DND-41 (cell line): Measurements from ENCODE around the gene JSRP1.

Experiments
- ATAC-seq: fragments of 200-7000 bp; cut with Tn5 transposase; 3 replicates; pipeline ENCODE4 v1.9.1; 2021; ENCODE audit warnings: low read depth; ENCODE audit not compliant: insufficient read depth
- DNase-seq: peaks from one replicate; pipeline ENCODE4 v3.0.0-alpha.2; 2020
- H2AFZ ChIP-seq: 2 replicates; pipeline ENCODE4 v1.6.0; 2012; ENCODE audit warnings: low read depth, low read length
- H3K27ac ChIP-seq: 2 replicates; pipeline ENCODE4 v1.5.1; 2012; ENCODE audit warnings: low read length, inconsistent platforms
- H3K27me3 ChIP-seq: fragments of 200-600 bp; sonication (generic); 2 replicates; pipeline ENCODE4 v1.6.0; 2012; ENCODE audit warnings: low read length, mild to moderate bottlenecking, inconsistent platforms; ENCODE audit not compliant: insufficient read depth, poor library complexity
- H3K36me3 ChIP-seq: 2 replicates; pipeline ENCODE4 v1.5.1; 2012; ENCODE audit warnings: low read length, inconsistent platforms; ENCODE audit not compliant: insufficient read depth
- H3K4me1 ChIP-seq: 2 replicates; pipeline ENCODE4 v1.5.1; 2012; ENCODE audit warnings: mild to moderate bottlenecking, low read length; ENCODE audit not compliant: insufficient read depth
- H3K4me2 ChIP-seq: 2 replicates; pipeline ENCODE4 v1.6.0; 2012; ENCODE audit warnings: mild to moderate bottlenecking, moderate library complexity, low read length, inconsistent platforms; ENCODE audit not compliant: insufficient read depth
- H3K4me3 ChIP-seq, 2 experiments: fragments of 200-600 bp in 1 of 2; shearing (Covaris generic) in 1 of 2; 2 replicates each; pipeline ENCODE4 v1.5.1; 2012 to 2016; ENCODE audit warnings: inconsistent platforms in 2 of 2, low read length in 2 of 2, mild to moderate bottlenecking in 2 of 2, low read depth in 1 of 2, moderate library complexity in 1 of 2
- H3K79me2 ChIP-seq: 2 replicates; pipeline ENCODE4 v1.6.0; 2012; ENCODE audit warnings: low read length, inconsistent platforms; ENCODE audit not compliant: insufficient read depth
- H3K9ac ChIP-seq: 2 replicates; pipeline ENCODE4 v1.6.0; 2012; ENCODE audit warnings: low read depth, mild to moderate bottlenecking, inconsistent platforms, low read length, moderate library complexity
- H3K9me3 ChIP-seq: 2 replicates; pipeline ENCODE4 v1.5.1; 2012; ENCODE audit warnings: low read length, moderate library complexity, mild to moderate bottlenecking, inconsistent platforms; ENCODE audit not compliant: insufficient read depth, severe bottlenecking
- H4K20me1 ChIP-seq: 2 replicates; pipeline ENCODE4 v1.6.0; 2012; ENCODE audit warnings: low read length; ENCODE audit not compliant: insufficient read depth
- EZH2 ChIP-seq: IDR thresholded peaks from 3 replicates; pipeline ENCODE4 v1.6.1; 2012; ENCODE audit warnings: borderline replicate concordance, low read depth, mild to moderate bottlenecking, moderate library complexity, low read length, inconsistent platforms; ENCODE audit not compliant: severe bottlenecking
- TF ChIP-seq, protein P1 (sequence below): IDR thresholded peaks from 2 replicates; pipeline ENCODE4 v1.5.1; 2012; ENCODE audit warnings: borderline replicate concordance, low read length, moderate library complexity, mild to moderate bottlenecking; ENCODE audit not compliant: poor library complexity, severe bottlenecking; ENCODE audit errors: extremely low read depth

Gene JSRP1

DNA sequence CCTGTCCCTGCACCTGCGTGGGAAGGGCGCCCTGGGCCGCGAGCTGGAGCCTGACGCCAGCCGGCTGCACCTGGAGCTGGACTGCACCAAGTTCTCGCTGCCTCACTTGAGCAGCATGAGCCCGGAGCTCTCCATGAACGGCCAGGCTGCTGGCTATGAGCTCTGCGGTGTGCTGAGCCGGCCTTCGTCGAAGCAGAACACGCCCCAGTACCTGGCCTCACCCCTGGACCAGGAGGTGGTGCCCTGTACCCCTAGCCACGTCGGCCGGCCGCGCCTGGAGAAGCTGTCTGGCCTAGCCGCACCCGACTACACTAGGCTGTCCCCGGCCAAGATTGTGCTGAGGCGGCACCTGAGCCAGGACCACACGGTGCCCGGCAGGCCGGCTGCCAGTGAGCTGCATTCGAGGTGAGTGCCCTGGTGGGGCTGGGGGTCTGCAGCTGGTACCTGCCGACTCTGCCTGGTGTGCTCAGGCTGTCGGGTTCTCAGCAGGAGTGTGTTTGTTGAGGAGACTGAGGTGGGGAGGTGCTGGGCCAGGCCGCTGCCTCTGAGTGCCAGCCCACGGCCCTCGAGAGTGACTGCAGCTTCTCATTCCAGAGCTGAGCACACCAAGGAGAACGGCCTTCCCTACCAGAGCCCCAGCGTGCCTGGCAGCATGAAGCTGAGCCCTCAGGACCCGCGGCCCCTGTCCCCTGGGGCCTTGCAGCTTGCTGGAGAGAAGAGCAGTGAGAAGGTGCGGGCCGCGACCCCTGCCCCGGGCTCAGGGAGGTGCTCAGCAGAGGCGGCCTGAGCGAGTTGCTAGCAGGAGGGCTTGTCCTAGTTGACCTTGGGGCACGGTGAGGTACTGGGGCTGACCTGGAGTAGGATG is 39.6 kb downstream of the JSRP1 start:
- no peaks in the 10 kb centered on the region for H3K9me3 ChIP-seq
- H3K27me3 ChIP-seq: no peaks in the 10 kb centered on the region
- peaks cover 96% of the 10 kb centered on the region for H3K36me3 ChIP-seq
- ATAC-seq (no peak; the same call in 2 of the 3 replicates), DNase-seq (no peak)
- no peak overlapping the region for H3K9ac ChIP-seq
- no peak overlapping the region for H3K27ac ChIP-seq
- no peak overlapping the region for H3K4me2 ChIP-seq
- H3K79me2 ChIP-seq: peaks cover 8% of the 10 kb centered on the region; the same call in 1 of the 2 replicates
- H3K4me1 ChIP-seq: no peaks in the 10 kb centered on the region
- no peak overlapping the region for H3K4me3 ChIP-seq
- peaks cover 41% of the 10 kb centered on the region for H4K20me1 ChIP-seq
- no peak overlapping the region for H2AFZ ChIP-seq
- TF ChIP-seq EZH2: no peak
- TF ChIP-seq, protein P1, sequence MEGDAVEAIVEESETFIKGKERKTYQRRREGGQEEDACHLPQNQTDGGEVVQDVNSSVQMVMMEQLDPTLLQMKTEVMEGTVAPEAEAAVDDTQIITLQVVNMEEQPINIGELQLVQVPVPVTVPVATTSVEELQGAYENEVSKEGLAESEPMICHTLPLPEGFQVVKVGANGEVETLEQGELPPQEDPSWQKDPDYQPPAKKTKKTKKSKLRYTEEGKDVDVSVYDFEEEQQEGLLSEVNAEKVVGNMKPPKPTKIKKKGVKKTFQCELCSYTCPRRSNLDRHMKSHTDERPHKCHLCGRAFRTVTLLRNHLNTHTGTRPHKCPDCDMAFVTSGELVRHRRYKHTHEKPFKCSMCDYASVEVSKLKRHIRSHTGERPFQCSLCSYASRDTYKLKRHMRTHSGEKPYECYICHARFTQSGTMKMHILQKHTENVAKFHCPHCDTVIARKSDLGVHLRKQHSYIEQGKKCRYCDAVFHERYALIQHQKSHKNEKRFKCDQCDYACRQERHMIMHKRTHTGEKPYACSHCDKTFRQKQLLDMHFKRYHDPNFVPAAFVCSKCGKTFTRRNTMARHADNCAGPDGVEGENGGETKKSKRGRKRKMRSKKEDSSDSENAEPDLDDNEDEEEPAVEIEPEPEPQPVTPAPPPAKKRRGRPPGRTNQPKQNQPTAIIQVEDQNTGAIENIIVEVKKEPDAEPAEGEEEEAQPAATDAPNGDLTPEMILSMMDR: no peak

DNA sequence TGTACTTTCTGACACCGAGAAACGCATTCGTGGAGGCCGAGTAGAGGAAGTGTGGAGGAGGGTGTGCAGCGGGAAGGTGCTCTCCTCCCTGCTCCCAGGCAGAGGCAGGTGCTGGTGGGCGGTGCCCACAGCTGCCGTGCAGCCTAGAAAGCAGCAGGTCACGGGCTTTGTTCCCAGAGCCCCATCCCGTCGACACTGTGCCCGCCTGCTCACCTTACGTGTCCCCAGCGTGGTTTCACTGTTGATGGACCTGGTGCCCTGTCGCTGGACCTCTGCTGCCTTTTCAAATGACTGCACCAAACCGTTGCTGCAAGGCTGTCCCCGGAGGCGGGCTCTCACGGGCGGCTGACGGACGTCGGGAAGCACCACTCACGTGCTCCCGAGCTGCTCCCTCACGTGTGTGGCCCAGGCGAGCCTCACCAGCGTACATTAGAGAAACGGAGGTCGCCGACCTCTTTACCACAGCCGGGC is 40.9 kb downstream of the JSRP1 start:
- Histone ChIP-seq H3K79me2 (peaks cover 13% of the 10 kb centered on the region; the same call in 1 of the 2 replicates), H3K4me3 (no peak overlapping the region), H3K27ac (no peak overlapping the region), H3K4me2 (no peak overlapping the region), H3K36me3 (peaks cover 96% of the 10 kb centered on the region), H2AFZ (no peak overlapping the region), H3K9ac (no peak overlapping the region), H3K4me1 (no peaks in the 10 kb centered on the region), H3K9me3 (no peaks in the 10 kb centered on the region), H4K20me1 (peaks cover 46% of the 10 kb centered on the region), H3K27me3 (no peaks in the 10 kb centered on the region)
- DNase-seq (no peak), ATAC-seq (no peak)
- TF ChIP-seq, protein P1: no peak
- no peak for TF ChIP-seq EZH2

DNA sequence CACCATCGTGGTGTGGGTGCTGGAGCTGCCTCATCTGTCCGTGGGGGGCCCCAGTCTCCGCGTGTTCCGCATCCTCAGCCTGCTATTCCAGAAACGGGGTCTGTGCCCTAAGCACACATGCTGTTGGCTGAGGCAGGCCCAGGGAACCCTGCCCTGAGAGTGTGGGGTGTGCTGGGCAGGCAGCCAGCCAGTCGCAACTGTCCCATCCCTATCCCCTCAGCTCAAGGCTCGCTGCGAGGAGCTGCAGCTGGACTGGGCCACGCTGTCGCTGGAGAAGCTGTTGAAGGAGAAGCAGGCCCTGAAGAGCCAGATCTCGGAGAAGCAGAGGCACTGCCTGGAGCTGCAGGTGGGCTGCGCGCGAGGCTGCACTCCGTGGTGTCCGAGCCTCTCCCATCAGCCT is 42.0 kb downstream of the JSRP1 start:
- H3K36me3 ChIP-seq: peaks cover 96% of the 10 kb centered on the region
- H3K9me3 ChIP-seq: no peaks in the 10 kb centered on the region
- no peak overlapping the region for H3K9ac ChIP-seq
- H3K27me3 ChIP-seq: no peaks in the 10 kb centered on the region
- no peak overlapping the region for H3K27ac ChIP-seq
- H3K79me2 ChIP-seq: peaks cover 10% of the 10 kb centered on the region; the same call in 1 of the 2 replicates
- no peak overlapping the region for H3K4me3 ChIP-seq
- H2AFZ ChIP-seq: no peak overlapping the region
- no peak for TF ChIP-seq EZH2
- TF ChIP-seq, protein P1: no peak
- H3K4me2 ChIP-seq: no peak overlapping the region
- ATAC-seq (no peak), DNase-seq (no peak)
- peaks cover 43% of the 10 kb centered on the region for H4K20me1 ChIP-seq
- H3K4me1 ChIP-seq: no peaks in the 10 kb centered on the region
